ENCODE data around the gene OR4L1.

DNA sequence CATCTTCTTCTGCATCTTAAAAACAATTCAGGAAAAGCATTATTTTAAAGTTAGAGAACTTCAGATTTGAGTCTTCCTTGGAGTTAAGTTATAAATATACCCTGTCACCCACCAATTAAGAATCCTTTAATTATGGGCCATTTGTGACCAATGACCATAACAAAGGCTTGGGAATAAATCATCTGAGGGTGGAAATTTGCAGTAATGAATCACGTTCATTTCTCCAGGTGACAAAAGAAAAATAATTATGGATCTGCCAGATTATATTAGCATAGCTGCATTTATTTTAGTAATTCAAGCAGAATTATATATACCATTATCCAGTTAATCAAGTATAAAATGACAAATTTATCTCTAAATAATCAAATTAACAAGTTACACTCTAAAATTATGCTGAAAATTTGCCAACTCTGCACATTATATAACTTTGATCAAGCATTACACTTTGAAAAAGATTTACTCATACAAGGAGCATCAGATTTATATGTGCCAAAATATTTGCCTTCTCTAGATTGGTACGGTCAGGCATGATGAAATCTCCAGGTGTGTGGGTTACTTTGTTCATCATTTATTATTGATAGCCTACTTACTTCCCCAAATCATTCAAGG is 40.5 kb upstream of the OR4L1 start, which contains the start of gene OR4K14:
- TF ChIP-seq POLR2A (IDR thresholded peaks at IDR 0.05) = no peak
- TF ChIP-seq, protein P1, sequence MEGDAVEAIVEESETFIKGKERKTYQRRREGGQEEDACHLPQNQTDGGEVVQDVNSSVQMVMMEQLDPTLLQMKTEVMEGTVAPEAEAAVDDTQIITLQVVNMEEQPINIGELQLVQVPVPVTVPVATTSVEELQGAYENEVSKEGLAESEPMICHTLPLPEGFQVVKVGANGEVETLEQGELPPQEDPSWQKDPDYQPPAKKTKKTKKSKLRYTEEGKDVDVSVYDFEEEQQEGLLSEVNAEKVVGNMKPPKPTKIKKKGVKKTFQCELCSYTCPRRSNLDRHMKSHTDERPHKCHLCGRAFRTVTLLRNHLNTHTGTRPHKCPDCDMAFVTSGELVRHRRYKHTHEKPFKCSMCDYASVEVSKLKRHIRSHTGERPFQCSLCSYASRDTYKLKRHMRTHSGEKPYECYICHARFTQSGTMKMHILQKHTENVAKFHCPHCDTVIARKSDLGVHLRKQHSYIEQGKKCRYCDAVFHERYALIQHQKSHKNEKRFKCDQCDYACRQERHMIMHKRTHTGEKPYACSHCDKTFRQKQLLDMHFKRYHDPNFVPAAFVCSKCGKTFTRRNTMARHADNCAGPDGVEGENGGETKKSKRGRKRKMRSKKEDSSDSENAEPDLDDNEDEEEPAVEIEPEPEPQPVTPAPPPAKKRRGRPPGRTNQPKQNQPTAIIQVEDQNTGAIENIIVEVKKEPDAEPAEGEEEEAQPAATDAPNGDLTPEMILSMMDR (IDR thresholded peaks at IDR 0.05) = no peak

Measured in esophagus squamous epithelium (tissue), 4 donors.